ENCODE measurements around the gene DGLUCY.
"Not testable (repeated sequence)": the region's sequence is repeated elsewhere in the genome, so short reads cannot be mapped to it uniquely, and the experiment has no call there.

DGLUCY gene

DNA sequence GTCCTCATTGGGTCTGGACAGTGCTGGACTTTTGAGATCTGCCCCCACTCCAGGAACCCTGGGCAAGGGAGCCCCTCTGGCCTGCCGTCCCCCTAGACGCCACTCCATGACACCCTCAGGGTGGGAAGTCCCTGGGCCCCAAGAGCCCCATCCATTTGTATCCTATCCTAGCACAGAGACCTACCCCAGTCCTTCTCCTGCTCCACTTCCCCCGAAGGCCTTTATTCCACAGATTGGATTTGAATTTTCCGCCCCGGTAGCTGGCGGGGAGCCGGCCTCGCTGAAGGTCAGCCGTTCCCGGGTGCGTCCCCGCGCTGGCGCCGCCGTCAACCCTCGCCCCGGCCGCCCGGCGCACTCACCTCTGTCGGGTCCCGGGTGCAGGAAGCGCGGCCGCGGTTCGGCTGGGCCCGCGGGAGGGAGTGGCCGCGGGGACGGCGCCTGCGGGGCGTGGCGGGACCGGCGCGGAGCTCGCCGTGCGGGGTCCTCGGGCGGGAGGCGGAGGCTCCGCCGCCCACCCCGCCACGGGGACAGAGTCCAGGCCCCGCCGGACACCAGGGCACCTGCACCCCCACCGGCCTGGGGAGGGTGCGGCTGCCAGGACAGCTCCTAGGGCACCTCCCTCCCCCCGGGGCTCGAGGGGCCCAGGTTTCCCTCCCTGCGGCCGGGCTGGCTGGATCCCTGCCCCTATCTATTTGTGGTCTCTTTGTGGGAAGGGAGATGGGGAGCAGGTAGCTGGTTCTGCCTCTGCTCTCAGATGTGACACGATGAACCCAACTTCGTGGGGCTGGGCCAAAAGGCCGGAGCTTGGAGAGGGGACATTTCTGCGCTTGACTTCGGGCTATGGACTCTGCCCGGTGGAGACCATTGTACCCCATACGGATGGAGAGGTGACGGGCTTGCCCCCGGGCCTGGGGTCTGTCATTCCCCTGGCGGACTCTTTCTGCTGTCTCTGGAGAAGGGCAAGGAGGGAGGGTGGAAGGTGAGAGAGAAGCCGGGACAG, 150.6 kb downstream of the DGLUCY start:
- DNase-seq: peak in 1 of 2 donors; percentile 17

DNA sequence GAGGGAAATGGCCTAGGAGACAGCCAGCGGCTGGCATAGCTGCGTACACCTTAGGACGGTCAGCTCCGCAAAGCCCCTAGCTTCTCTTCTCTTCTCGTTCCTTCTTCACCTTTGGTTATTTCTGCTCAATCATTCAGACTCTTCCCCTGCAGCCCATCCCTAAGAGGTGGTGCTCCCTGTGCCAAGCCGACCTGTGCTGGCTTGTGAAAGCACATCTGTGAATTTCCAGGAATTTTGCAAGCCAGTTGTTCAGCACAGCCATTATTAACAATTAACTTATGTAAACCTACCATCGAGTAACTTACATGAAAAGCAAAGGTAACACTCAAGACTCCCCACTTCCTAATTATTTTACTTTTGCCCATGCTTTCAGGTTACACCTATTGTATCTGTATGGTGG, 151.5 kb downstream of the DGLUCY start:
- no peak for DNase-seq

DNA sequence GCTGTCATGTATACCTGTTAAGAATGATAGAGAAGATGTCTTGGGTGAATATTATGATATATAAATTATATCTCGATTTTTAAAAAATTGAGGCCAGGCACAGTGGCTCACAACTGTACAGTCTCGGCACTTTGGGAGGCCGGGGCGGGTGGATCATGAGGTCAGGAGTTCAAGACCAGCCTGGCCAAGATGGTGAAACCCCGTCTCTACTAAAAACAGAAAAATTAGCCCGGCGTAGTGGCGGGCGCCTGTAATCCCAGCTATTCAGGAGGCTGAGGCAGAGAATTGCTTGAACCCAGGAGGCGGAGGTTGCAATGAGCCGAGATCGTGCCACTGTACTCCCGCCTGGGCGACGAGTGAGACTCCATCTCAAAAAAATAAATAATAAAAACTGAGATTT, 152.4 kb downstream of the DGLUCY start:
- DNase-seq: not testable (repeated sequence)

DNA sequence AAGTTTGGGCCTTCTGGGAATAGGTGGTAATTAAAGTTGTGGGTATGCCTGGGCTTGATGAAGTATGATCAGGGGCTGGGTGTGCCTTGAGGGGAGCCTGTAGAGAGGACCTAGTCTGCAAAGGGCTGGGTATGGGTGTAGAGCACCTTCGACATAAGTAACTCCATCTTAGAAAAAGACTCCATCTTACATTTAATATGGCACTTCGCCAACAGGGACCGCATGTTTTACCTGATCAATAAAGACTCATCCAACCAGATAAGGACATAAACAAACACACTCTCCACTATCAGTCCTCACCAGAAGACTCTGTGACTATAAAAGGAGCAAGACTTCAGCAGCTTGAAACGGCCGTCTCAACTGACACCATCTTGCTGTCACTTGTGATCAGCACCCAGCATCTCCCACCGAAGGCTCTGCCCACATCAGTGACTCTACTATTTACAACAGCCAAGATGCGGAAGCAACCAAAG, 154.1 kb downstream of the DGLUCY start:
- DNase-seq: no peak

DNA sequence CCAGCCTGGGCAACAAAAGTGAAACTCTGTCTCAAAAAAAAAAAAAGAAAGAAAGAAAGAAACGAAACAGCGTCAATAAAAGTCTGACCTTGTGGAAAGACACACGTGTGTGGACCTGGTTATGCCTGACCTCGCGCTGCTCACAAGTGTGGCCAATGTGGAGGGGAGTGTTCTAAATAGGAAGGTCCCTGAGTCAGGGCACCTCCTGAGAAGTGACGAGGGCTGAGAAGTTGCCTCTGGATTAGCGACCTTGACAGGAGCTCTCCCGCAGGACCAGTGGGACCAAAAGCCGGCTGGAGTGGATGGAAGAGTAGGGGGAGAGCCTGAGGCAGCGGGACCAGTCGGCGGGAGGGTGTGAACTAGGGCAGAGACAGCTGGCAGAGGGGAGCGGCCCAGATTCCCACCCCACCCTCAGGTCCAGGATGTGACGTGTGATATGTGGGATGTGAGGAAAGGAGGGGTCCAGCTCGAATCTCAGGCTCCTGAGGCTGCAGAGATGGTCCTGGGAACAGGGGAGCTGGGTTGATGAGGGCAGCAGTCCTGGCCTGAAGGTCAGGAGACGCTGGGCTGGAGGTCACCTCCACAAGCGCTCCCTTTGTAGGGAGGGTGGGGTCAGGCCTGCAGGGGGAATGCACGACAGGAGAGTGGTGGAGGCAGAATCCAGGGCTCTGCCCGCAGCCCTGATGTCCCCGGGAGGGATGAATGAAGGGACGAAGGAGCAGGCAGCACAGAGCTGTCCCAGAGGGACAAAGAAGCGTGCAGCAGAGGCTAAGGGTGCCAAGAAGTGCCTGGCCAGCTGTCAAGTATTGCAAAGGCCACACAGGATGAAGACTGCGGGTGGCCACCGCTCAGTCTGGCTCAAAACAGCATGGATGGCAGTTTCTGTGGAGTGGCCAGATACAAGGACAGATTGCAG, 155.5 kb downstream of the DGLUCY start:
- no peak for DNase-seq

DNA sequence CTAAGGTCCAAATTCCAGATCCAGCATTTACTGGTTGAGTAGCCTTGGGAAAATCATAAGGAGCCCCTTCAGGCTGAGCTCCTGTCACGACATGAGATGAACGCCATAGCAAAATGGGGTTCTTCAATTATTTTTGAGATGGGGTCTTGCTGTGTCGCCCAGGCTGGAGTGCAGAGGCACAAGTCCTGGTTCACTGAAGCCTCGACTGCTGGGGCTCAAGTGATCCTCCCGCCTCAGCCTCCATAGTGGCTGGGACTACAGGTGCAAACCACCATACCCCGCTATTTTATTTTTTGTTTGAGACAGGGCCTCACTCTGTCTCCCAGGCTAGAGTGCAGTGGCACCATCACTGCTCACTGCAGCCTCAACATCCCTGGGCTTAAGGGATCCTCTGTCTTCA, 156.3 kb downstream of the DGLUCY start:
- no peak for DNase-seq

DNA sequence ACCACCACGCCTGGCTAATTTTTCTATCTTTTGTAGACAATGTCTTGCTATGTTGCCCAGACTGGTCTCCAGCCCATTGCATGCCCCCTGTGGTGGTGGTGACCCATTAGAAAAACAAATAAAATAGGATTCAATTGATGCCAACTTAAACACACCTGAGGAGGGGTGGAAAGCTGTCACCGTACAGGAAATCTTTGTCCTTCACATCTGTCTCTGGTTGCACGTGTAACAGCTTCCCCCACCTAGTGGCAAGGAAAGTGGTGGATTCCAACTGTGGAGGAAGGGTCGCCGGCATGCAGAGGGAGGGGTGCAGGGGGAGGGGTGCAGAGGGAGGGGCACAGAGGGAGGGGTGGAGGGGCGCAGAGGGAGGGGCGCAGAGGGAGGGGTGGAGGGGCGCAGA, 156.7 kb downstream of the DGLUCY start:
- DNase-seq: no peak

DNA sequence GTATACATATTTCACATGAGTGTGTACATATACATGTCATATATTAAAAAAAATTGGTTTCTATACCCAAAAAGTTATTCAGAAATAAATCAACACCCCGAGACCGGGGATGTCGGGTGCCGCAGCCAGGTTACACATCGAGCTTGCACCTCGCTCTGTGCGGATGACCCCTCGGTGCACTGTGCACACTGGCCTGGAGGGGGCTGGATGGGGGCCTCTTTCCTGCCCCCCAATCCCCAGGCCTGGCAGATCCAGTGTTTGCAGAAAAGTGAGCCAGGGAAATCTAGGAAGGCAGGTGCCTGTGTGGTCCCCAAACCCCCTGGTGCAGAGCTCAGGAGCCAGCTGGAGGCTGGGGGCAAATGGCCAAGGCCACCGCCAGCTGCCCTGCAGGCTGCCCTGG, 157.8 kb downstream of the DGLUCY start:
- DNase-seq: no peak

DNA sequence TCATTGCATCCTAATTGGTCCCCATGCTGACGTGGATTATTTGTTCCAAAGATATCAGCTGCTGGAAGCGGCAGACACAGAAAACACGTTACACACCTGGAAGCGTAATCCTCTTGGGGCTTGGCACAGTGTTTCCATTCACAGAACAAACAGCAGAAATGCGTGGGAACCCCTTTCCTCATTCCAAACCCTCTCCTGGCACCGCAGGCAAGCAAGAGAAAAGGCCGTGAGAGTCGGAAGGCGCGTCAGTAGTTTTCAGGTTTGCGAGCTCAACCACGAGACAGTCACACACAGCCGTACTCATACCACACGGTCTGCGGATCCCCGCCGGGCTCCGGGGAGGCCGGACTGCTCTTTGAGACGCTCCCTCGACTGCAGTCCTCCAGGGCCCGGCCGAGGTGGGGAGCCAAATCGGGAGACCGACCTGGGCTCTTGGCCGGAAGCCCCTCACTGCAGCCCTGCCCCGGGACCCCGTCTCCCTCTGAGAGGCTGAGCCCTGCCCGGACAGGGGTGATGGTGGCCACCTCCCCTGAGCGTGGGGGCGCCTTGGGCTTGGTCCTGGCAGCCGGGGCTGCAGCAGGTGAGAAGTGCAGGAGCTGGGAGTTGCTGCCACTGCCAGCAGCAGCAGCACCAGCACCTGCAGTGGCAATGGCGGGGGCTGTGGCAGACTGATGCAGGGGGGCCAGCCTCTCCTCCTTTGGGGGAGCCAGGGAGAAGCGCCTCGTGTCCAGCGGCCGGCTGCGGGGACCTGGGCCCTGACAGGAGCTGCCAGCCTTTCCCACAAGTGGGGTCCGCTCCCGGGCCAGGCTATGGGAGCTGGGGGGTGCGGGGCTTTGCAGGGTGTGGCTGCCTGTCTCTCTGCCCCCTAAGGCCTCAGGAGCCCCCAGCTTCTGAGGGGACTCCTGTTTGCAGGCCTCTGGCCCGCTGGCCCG, 158.7 kb downstream of the DGLUCY start:
- DNase-seq: no peak

DNA sequence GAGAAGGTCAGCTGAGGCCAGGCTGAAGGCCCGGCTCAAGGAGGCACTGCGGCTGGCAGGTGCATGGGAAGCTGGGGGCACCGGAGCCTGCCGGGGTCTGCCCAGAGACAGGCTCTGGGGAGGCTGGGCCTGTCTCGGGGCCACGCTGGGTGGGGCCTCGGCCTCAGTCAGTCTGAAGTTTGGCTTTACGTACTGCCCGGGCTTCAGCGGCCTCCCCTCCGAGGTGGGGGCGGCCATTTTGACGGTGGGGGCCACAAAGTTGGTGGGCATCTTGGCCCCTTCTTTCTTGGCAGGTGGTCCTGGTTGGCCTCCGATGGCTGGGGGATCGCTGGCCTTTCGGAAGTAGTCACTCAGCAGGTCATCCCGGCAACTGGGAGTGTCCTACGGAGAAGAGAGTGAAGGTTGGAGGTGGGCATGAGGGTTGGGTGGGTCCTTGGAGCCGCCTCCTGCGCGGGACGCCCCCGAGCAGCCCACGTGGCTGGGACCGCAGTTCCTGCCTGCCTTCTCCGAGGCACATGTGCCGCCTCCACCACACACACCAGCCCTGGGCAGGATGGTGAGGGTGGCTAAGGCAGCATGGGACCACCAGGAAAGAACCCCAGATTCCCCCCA, 159.5 kb downstream of the DGLUCY start:
- no peak for DNase-seq

DNA sequence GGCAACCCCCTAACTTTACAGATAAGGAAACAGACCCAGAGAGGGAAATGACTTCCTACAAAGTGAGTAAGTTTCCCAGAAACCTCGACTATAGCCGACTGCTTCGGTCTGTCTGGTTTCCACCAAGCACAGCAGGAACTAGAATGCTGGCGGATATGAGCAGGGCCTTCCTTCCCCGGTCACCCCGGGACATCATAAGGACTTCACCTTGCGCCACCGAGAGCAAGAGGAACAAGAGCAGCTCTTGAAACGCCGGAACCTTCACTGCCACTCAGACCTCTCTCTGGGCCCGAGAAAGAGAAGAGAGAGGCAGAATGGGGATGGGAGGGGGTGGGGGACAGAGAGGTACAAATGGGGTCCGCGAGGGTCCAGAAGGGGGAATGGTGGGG, 160.0 kb downstream of the DGLUCY start:
- peak; percentile 55 to 74 for DNase-seq

DNA sequence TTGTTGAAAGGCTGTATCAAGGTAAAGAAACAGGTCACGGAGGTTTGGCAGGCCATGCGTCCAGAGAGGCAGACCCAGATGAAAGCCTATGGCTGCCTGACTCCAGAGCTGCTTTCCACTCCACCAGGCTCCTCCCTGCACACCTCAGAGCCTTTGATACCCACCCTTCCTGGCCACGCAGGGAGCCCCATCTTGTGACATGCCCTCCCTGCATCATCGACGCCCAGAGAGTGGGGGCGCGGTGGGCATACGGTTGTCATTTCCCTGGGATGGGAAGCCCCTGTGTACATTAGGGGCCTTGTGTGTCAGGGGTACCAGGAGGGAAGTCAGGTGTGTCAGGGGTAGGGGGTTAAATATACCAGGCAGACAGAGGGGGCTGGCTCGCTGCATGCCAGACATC, 160.9 kb downstream of the DGLUCY start:
- no peak for DNase-seq
